HUES64 (cell line): ENCODE data around the gene PSG1.
"Not testable (repeated sequence)": the region's sequence is repeated elsewhere in the genome, so short reads cannot be mapped to it uniquely, and the experiment has no call there.

Source experiments
- H3K27ac ChIP-seq: 2 replicates; pipeline ENCODE4 v1.7.0; 2013; ENCODE audit warnings: low read depth, low read length, inconsistent platforms
- H3K27me3 ChIP-seq: 2 replicates; pipeline ENCODE4 v1.6.1; 2013; ENCODE audit warnings: mild to moderate bottlenecking, low read length; ENCODE audit not compliant: insufficient read depth
- H3K36me3 ChIP-seq: 2 replicates; pipeline ENCODE4 v1.6.1; 2013; ENCODE audit warnings: mild to moderate bottlenecking, low read length; ENCODE audit not compliant: insufficient read depth
- H3K4me1 ChIP-seq: 2 replicates; pipeline ENCODE4 v1.6.1; 2013; ENCODE audit warnings: mild to moderate bottlenecking, low read length, moderate library complexity; ENCODE audit not compliant: insufficient read depth
- H3K4me3 ChIP-seq: 2 replicates; pipeline ENCODE4 v1.5.1; 2013; ENCODE audit warnings: mild to moderate bottlenecking, low read length, moderate library complexity
- H3K9ac ChIP-seq: 2 replicates; pipeline ENCODE4 v1.6.1; 2013; ENCODE audit warnings: mild to moderate bottlenecking, low read depth, low read length
- H3K9me3 ChIP-seq: 2 replicates; pipeline ENCODE4 v1.6.1; 2013; ENCODE audit warnings: low read depth, low read length; ENCODE audit not compliant: insufficient read depth
- WGBS: fragments of 150-250, 120-280 bp; methylation state at CpG from one replicate; pipeline ENCODE4 v1.1.7; 2013; ENCODE audit warnings: missing lambda C conversion rate; 5-methylcytosine and 5-hydroxymethylcytosine counted together

PSG1 gene

DNA sequence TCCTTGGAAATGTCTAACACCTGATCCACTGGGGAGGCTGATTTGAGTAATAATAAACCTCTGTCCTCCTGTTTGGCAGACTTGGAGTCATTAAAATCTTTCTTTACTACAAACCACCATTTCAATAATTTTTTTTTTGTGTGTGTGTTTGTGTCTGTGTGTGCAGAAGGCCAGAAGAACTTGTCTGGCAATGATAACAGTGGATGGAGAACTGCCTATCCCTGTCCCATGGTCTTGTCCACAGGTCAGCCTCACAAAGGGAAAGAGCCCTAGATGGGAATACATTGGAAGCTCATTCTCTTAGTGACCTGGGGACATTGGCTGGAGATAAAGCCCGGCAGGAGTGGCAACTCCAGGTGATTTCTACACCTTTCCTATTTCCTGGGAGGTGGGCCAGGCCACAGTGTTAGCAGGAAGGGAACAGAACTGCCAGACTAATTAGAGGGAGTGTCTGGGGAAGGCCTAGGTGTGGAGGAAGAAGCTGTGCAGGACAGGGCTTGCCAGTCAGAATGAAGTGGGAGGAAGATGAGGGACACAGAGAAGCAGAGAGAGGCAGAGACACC is 27.7 kb downstream of the PSG1 start:
- H3K4me1 ChIP-seq, H3K27ac ChIP-seq, H3K4me3 ChIP-seq, H3K27me3 ChIP-seq, H3K9me3 ChIP-seq, H3K9ac ChIP-seq, H3K36me3 ChIP-seq: not testable (repeated sequence)
- WGBS, result 85% methylated on average over 1 of the region's 1 CpG

DNA sequence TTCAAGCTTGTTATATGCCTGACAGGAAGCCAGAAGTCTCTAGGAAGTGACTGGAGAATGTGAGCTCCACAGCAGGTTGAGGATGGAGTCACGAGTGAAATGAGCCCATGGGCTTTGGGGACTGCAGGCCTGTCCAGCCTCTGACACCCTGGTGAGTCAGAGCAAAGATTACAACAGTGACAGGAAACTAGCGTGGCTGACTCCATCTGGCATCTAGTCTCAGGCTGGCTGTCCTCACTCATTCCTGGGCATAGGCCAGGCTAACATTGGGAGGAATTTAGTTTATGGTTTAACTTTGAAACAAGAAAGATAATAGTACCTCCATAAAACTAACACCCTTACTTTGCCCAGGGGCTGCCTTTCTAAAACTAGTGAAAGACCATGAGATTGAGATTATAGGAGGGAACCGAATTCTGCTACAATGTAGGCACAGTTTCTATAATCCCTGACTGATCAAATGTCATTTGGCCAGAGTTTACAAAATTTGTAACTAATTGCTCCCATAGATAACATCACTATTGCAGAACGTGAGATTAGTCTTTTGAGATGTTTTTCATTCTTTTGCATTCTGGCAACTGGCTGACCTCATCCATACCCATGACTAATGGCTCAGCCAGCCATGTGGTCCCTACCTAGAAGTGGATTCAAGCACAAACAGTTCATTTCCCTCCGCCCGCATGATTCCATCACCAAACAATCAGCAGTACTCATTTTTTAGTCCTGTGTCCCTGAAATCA is 28.4 kb downstream of the PSG1 start:
- H3K36me3 ChIP-seq, result no peaks in the 10 kb centered on the region
- H3K9me3 ChIP-seq, result no peaks in the 10 kb centered on the region
- H3K27me3 ChIP-seq, result no peaks in the 10 kb centered on the region
- no peak overlapping the region for H3K9ac ChIP-seq
- H3K27ac ChIP-seq, result no peak overlapping the region
- WGBS, result 70% methylated on average over 6 of the region's 6 CpGs
- peaks cover 6% of the 10 kb centered on the region; the same call in 1 of the 2 replicates for H3K4me1 ChIP-seq
- H3K4me3 ChIP-seq, result no peak overlapping the region

DNA sequence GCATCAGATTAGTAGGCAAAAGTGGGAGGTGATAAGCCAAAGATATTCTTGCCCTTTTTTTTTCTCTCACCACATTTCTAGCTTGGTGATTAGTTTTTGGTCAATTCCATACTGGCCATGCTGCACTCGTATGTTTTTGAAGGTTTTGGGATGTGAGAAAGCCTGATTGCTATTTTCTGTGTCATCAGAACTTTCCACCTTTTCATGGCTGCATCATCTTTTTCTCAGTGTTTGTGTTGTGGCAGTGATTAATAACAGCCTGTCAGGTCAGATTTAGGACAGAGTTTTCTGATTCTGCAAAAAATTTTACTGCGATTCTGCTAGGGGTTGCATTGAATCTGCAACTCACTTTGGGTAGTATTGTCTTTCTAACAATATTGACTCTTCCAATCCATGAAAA is 32.9 kb downstream of the PSG1 start:
- no peak overlapping the region for H3K4me3 ChIP-seq
- H3K9me3 ChIP-seq, result no peaks in the 10 kb centered on the region
- 82% methylated on average over 2 of the region's 2 CpGs for WGBS
- no peak overlapping the region for H3K9ac ChIP-seq
- no peak overlapping the region for H3K27ac ChIP-seq
- H3K27me3 ChIP-seq, result no peaks in the 10 kb centered on the region
- H3K4me1 ChIP-seq, result peaks cover 6% of the 10 kb centered on the region; the same call in 1 of the 2 replicates
- H3K36me3 ChIP-seq, result no peaks in the 10 kb centered on the region

DNA sequence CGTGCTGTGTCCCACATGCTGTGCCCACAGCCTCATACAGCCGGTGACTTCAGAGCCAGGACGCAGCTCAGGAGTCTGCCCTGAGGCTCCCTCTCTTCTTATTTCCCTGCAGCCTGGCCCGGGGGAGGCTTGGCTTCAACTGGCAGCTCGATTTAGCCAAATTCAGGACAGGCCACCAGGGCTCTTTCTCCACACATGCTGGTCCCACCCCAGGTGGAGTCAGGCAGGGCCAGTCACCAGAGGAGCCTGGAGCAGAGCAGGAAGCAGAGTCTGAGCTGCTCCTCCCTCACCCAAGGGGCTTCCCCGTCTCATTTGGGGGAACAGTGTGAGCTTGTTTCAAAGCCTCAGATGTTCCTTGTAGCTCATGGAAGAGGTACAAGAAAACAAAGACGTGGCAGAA is 35.9 kb downstream of the PSG1 start:
- 76% methylated on average over 6 of the region's 7 CpGs for WGBS
- not testable (repeated sequence) for H3K9ac ChIP-seq, H3K9me3 ChIP-seq, H3K4me3 ChIP-seq, H3K36me3 ChIP-seq, H3K4me1 ChIP-seq, H3K27me3 ChIP-seq, H3K27ac ChIP-seq

DNA sequence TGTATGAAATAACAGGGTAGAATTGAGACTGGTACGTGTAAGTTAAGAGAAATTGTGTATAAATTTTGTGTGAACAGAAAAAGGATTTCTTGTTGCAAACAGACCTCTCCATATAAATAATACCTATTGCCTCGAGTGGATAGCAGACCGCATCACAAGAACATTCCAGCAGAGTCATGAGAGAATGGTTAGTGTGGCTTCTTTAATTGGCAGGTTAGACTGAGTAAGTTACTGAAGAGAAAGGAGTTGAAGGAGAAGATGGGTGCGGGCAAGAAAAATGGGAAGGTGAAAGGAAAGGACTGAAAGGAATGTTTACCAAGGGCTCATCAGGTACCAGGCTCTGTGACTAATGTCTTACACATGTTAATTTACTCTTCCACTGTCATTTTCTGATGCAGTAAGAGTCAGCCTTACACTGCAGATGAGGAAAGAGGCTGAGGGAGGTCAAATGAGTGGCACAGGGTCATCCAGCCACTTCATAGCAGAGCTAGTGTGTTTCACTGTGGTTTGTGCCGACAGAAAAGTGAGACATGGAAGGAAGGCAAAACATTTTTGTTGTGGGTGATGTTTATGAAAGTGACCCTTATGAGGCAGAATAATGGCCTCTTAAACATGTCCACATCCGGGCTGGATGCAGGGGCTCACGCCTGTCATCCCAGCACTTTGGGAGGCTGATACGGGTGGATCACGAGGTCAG is 46.6 kb downstream of the PSG1 start:
- H3K27me3 ChIP-seq, H3K27ac ChIP-seq, H3K4me1 ChIP-seq, H3K4me3 ChIP-seq, H3K9ac ChIP-seq, H3K36me3 ChIP-seq, H3K9me3 ChIP-seq: not testable (repeated sequence)
- WGBS, result 87% methylated on average over 9 of the region's 9 CpGs

DNA sequence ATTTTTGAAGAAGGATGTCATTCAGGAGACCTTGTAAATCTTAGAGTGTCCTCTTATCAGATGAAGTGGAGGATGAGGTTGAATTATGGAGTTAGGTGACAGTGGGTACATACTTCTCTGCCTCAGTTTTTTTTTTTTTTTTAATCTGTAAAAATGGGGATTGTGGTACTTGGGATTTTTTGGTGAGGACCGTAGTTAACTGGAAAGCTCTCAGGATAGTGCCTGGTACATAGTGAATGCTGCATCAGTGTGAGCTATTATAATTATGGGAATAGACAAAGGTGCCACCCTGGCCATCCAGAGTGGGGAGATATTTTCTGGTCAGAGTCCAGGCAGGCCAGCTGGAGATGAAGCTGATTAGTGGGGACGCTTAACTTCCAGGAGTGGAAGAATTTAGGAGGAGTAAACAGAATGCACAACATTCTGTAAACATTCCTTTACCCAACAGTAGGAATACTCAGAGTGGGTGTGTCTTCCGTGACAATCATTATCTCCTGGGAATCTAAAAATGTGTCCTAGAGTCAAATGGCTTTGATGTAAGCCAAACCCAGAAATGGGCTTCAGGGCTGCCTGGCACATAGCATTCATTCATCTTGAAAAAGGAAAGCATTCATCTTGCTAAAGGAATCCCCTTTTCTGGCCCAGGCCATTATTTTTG is 47.4 kb downstream of the PSG1 start:
- H3K9me3 ChIP-seq, H3K9ac ChIP-seq, H3K27me3 ChIP-seq, H3K36me3 ChIP-seq, H3K27ac ChIP-seq, H3K4me1 ChIP-seq, H3K4me3 ChIP-seq: not testable (repeated sequence)
- 93% methylated on average over 2 of the region's 3 CpGs for WGBS

DNA sequence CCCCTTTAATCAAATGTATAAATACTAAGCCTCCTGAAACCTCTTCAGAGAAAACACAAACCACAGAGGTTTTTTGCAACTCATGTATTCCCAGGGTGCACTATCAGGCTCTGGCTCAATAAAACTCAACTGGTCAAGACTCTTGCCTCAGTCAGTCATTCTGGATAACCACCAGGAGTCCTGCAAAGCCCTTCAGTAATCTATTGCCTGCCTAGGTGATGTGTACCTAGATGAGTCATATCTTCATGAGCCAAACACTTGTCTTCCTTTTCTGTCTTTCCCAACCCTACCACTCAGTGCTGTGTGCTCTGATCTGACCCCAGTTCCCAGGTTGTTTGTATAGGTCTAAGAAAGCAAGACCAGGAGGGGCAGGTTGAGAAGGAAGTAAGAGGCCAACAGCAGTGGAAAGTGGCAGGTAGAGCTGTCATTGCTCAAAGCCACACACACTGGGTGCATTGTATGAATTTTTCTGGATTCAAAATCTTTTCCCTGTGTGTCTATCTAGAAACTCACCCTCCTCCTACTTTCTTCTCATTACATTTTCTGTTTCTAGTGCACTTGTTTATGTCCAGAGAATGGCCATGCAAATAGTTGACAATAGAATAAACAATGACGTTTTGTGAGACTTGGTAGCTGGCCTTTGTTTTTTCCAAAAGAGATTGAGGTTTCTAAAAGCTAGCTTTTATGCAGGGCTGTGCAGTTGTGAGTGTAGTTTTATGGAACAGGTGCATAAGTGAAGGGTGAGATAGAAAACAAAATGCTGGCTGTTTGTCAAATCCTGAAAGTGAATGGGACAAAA is 48.1 kb downstream of the PSG1 start:
- Histone ChIP-seq H3K27me3 (no peaks in the 10 kb centered on the region), H3K4me3 (no peak overlapping the region), H3K27ac (no peak overlapping the region), H3K9ac (no peak overlapping the region), H3K9me3 (no peaks in the 10 kb centered on the region), H3K4me1 (no peaks in the 10 kb centered on the region), H3K36me3 (no peaks in the 10 kb centered on the region)
- 78% methylated on average over 1 of the region's 1 CpG for WGBS

DNA sequence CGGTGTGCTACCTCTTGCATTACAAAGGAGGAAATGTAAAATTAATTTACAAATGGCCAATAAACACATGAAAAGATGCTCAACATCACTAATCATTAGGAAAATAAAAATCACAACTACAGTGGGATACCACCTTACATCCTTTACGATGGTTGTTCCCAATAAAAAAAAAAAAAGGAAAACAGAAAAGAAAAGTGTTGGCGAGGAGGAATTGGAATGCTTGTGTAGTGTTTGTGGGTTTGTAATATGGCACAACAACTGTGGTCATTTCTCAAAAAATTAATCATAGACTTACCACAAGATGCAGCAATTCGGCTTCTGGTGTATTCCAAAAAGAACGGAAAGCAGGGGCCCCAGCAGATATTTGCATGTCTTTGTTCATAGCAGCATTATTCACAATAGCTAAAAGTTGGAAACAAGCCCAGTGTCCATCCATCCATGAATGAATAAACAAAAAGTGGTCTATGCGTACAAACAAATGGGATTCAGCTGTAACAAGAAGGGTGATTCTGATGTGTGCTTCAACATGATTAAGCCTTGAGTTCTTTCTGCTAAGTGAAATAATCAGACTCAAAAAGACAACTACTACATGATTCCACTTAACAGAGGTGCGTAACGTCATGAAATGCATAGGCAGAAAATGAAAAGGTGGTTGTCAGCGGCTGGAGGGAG is 58.1 kb downstream of the PSG1 start:
- WGBS, result 89% methylated on average over 3 of the region's 9 CpGs
- not testable (repeated sequence) for H3K27me3 ChIP-seq, H3K27ac ChIP-seq, H3K4me1 ChIP-seq, H3K9ac ChIP-seq, H3K36me3 ChIP-seq, H3K9me3 ChIP-seq, H3K4me3 ChIP-seq

DNA sequence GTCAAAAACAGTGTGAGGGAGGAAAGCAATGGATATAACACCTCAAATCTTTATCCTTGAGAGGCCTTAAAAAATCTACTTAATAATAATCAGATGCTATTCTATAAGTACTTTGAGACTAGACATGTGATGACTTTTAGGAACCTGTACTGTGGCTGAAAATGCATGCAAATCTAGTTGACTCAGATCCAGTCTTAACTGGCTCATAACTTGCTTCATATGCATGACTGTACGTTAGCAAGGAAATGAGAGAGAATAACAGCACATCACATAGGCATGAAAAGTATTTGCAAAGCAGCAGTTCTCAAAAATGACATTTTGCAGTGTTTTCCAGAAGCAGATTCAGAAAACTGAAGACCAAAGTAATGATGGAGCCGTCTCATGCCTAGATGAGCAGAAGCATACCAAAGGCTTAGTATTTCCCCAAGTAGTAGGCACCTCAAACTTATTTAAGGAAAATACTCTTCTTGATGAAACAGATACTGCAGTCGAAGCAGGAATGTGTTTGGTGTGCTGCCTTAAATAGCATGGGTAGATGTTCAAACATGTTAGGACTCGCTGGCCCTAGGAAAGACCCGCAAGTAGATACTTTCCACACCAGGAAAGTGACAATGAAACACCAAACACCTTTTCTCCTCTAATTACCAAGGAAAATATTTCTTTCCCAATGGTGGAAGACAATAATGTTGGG is 59.4 kb downstream of the PSG1 start:
- not testable (repeated sequence) for H3K27me3 ChIP-seq, H3K27ac ChIP-seq

DNA sequence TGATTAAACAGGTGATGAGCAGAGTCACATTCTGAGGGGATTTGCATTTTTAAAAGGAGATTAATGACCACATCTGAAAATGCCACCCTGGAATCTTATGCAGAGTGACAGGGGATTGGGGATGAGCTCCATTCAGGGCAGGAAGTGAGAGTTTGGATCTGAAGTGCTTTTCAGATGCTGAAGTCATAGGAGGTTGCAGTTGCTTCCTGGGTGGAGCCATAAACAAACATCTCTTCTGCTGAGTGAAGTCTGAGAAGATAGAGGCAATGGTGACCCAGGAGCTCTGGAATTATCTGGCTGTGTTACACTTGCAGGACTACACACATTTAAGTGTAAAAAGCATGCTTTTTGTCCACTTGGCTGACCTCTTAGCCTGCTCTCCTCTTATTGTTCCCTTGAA is 62.6 kb downstream of the PSG1 start:
- H3K36me3 ChIP-seq, result no peaks in the 10 kb centered on the region
- H3K27me3 ChIP-seq, result no peaks in the 10 kb centered on the region
- peaks cover 3% of the 10 kb centered on the region; the same call in 1 of the 2 replicates for H3K9me3 ChIP-seq
- H3K9ac ChIP-seq, result no peak overlapping the region
- no peaks in the 10 kb centered on the region for H3K4me1 ChIP-seq
- H3K27ac ChIP-seq, result no peak overlapping the region
- H3K4me3 ChIP-seq, result no peak overlapping the region

More for the DNA sequence above, 59.4 kb downstream of the PSG1 start:
- H3K4me3 ChIP-seq, H3K9me3 ChIP-seq, H3K4me1 ChIP-seq, H3K36me3 ChIP-seq, H3K9ac ChIP-seq: not testable (repeated sequence)
- WGBS, result 83% methylated on average over 5 of the region's 5 CpGs
